GM12872 (cell line): ENCODE measurements around the gene NR4A3.

ENCODE experiments used
- TF ChIP-seq, protein P1 (sequence below): IDR thresholded peaks from 3 replicates; pipeline ENCODE4 v1.5.1; 2011; ENCODE audit warnings: low read depth, mild to moderate bottlenecking, low read length, moderate library complexity; ENCODE audit not compliant: insufficient read depth

NR4A3 gene

GRCh38 chr9:99906403-99907207, 84.9 kb downstream of the NR4A3 start, which contains the start of gene STX17:
TSS of gene STX17 (plus strand) at chr9:99906654. CDS start at chr9:99915240, 8,586 bp downstream.
- TF ChIP-seq, protein P1, sequence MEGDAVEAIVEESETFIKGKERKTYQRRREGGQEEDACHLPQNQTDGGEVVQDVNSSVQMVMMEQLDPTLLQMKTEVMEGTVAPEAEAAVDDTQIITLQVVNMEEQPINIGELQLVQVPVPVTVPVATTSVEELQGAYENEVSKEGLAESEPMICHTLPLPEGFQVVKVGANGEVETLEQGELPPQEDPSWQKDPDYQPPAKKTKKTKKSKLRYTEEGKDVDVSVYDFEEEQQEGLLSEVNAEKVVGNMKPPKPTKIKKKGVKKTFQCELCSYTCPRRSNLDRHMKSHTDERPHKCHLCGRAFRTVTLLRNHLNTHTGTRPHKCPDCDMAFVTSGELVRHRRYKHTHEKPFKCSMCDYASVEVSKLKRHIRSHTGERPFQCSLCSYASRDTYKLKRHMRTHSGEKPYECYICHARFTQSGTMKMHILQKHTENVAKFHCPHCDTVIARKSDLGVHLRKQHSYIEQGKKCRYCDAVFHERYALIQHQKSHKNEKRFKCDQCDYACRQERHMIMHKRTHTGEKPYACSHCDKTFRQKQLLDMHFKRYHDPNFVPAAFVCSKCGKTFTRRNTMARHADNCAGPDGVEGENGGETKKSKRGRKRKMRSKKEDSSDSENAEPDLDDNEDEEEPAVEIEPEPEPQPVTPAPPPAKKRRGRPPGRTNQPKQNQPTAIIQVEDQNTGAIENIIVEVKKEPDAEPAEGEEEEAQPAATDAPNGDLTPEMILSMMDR = no peak

GRCh38 chr9:99907208-99907532, 85.5 kb downstream of the NR4A3 start:
- TF ChIP-seq, protein P1 = no peak

DNA sequence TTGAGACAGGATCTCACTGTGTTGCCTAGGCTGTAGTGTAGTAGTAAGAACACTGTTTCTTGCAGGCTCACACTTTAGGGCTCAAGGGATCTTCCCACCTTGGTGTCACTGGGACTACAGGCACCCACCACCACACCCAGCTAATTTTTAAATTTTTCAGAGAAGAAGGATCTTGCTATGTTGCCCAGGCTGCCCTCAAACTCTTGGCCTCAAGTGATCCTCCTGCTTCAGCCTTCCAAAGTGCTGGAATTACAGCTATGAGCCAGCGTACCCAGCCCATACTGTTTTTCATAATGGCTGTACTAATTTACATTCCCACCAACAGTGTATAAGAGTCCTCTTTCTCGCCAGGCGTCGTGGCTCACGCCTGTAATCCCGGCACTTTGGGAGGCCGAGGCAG, 89.9 kb downstream of the NR4A3 start:
- TF ChIP-seq, protein P1 = no peak
